Thyroid gland (tissue), 4 donors: ENCODE data around the gene PLA2G2D.

Experiments
- CTCF ChIP-seq, 6 experiments: fragments of 200-600 bp in 3 of 6; fragments of 450-650 bp in 3 of 6; sonication (generic) in 3 of 6; IDR thresholded peaks; one replicate each; pipeline ENCODE4 v1.5.1; 2016 to 2019; ENCODE audit warnings: antibody characterized with exemption in 6 of 6, mild to moderate bottlenecking in 2 of 6, inconsistent platforms in 1 of 6, moderate library complexity in 1 of 6
- POLR2A ChIP-seq, 2 donors: fragments of 450-650 bp; IDR thresholded peaks; one replicate each; pipeline ENCODE4 v1.6.1; 2017; ENCODE audit warnings: antibody characterized with exemption in 2 of 2, mild to moderate bottlenecking in 2 of 2, moderate library complexity in 1 of 2

GRCh38 chr1:20138961-20139550, 19.7 kb upstream of the PLA2G2D start, which contains the start of gene PLA2G2F:
- no peak for TF ChIP-seq CTCF (IDR thresholded peaks at IDR 0.05)
- no peak for TF ChIP-seq POLR2A (IDR thresholded peaks at IDR 0.05)
